ENCODE results near the gene MFNG. TPM values are rescaled to one million over a fixed set of nuclear protein-coding genes. Genes with fewer than 3 reads are reported as not detected.

MFNG gene
- total RNA-seq, 2 experiments from 2014 or later = 191 to 199 TPM

GRCh38 chr22:37442135-37442534, 44.0 kb downstream of the MFNG start:
- ChIA-PET POLR2A (no interaction called here), CTCF (interaction anchor here (0.7 to 2.3 kb wide), 3 partner anchors 13 to 133 kb away, joined by 3 to 10 read pairs (median 3); no protein-coding TSS in a partner anchor)

GRCh38 chr22:37440875-37441274, 45.3 kb downstream of the MFNG start:
- ChIA-PET POLR2A (no interaction called here), CTCF (interaction anchor here (0.5 to 2.3 kb wide), 4 partner anchors 8 to 159 kb away, joined by 3 to 10 read pairs (median 3); no protein-coding TSS in a partner anchor)

GRCh38 chr22:37439347-37439746, 46.8 kb downstream of the MFNG start:
- ChIA-PET POLR2A (no interaction called here), CTCF (interaction anchor here (1.3 kb wide), 1 partner anchor 128 kb away, joined by 3 read pairs; no protein-coding TSS in a partner anchor)

GRCh38 chr22:37435970-37436603, 50.1 kb downstream of the MFNG start:
- POLR2A ChIA-PET = no interaction called here
- CTCF ChIA-PET = interaction anchor here (0.6 kb wide), 1 partner anchor 368 kb away, joined by 3 read pairs; no protein-coding TSS in a partner anchor

- POLR2A ChIA-PET = interaction anchor here (0.7 kb wide), 1 partner anchor 218 kb away, joined by 3 read pairs; no protein-coding TSS in a partner anchor
- CTCF ChIA-PET = interaction anchor here (0.6 to 1.0 kb wide), 3 partner anchors 8 to 39 kb away, joined by 3 read pairs; no protein-coding TSS in a partner anchor
These were observed 52.4 kb downstream of the MFNG start for GRCh38 chr22:37433786-37434185.

GRCh38 chr22:37432708-37433054, 53.5 kb downstream of the MFNG start:
- CTCF ChIA-PET = interaction anchor here (0.8 to 2.3 kb wide), 3 partner anchors 40 to 678 kb away, joined by 3 to 12 read pairs (median 3); no protein-coding TSS in a partner anchor
- POLR2A ChIA-PET = no interaction called here

- POLR2A ChIA-PET = interaction anchor here (0.6 kb wide), 1 partner anchor 130 kb away, joined by 5 read pairs; no protein-coding TSS in a partner anchor
- CTCF ChIA-PET = interaction anchor here (0.8 to 2.3 kb wide), 6 partner anchors 12 to 677 kb away, joined by 3 to 12 read pairs (median 3); no protein-coding TSS in a partner anchor
These were observed 54.1 kb downstream of the MFNG start for GRCh38 chr22:37431801-37432707.

GRCh38 chr22:37431366-37431765, 54.8 kb downstream of the MFNG start:
- POLR2A ChIA-PET = interaction anchor here (0.6 kb wide), 1 partner anchor 131 kb away, joined by 5 read pairs; no protein-coding TSS in a partner anchor
- CTCF ChIA-PET = interaction anchor here (0.8 to 2.3 kb wide), 5 partner anchors 11 to 165 kb away, joined by 3 to 12 read pairs (median 3); no protein-coding TSS in a partner anchor

- ChIA-PET CTCF (interaction anchor here (0.8 to 2.3 kb wide), 5 partner anchors 10 to 163 kb away, joined by 3 to 12 read pairs (median 4); no protein-coding TSS in a partner anchor), POLR2A (no interaction called here)
These were observed 55.2 kb downstream of the MFNG start for GRCh38 chr22:37430941-37431340.

- ChIA-PET CTCF (interaction anchor here (0.6 to 2.2 kb wide), 20 partner anchors 13 to 169 kb away, joined by 3 to 10 read pairs (median 4); no protein-coding TSS in a partner anchor), POLR2A (no interaction called here)
These were observed 57.3 kb downstream of the MFNG start for GRCh38 chr22:37428649-37429586.

GRCh38 chr22:37427711-37428635, 58.2 kb downstream of the MFNG start:
- ChIA-PET CTCF (interaction anchor here (0.6 to 2.2 kb wide), 12 partner anchors 14 to 168 kb away, joined by 3 to 10 read pairs (median 4); no protein-coding TSS in a partner anchor), POLR2A (no interaction called here)

GRCh38 chr22:37427135-37427710, 59.0 kb downstream of the MFNG start, which contains the start of gene ELFN2:
ELFN2 (minus strand) TSS chr22:37427479; CDS start chr22:37375534, 51,945 bp downstream.
- CTCF ChIA-PET = interaction anchor here (1.5 kb wide), 1 partner anchor 167 kb away, joined by 3 read pairs; no protein-coding TSS in a partner anchor
- POLR2A ChIA-PET = interaction anchor here (0.6 kb wide), 1 partner anchor 26 kb away, joined by 3 read pairs; no protein-coding TSS in a partner anchor

- CTCF ChIA-PET = no interaction called here
- POLR2A ChIA-PET = interaction anchor here (0.6 kb wide), 1 partner anchor 27 kb away, joined by 3 read pairs; no protein-coding TSS in a partner anchor
These were observed 59.5 kb downstream of the MFNG start for GRCh38 chr22:37426706-37427134.

- ChIA-PET CTCF (no interaction called here), POLR2A (interaction anchor here (0.7 kb wide), 1 partner anchor 112 kb away, joined by 4 read pairs; no protein-coding TSS in a partner anchor)
These were observed 60.1 kb downstream of the MFNG start for GRCh38 chr22:37425800-37426705.

- POLR2A ChIA-PET = no interaction called here
- CTCF ChIA-PET = no interaction called here
These were observed 60.8 kb downstream of the MFNG start for GRCh38 chr22:37425369-37425768.

GRCh38 chr22:37423283-37423682, 62.9 kb downstream of the MFNG start:
- POLR2A ChIA-PET = no interaction called here
- CTCF ChIA-PET = no interaction called here
